Type B pancreatic cell (in vitro differentiated cells): ENCODE data around the gene NCEH1. TPM values are rescaled to one million over a fixed set of nuclear protein-coding genes. Genes with fewer than 3 reads are reported as not detected.

Source experiments
- DNase-seq: peaks from one replicate; pipeline ENCODE4 v3.0.0; 2021; ENCODE audit warnings: mixed read lengths; ENCODE audit not compliant: unreplicated experiment; ENCODE audit errors: extremely low spot score
- H3K27ac Mint-ChIP-seq: 2 replicates; pipeline ENCODE4 v1.8.0; 2021; ENCODE audit warnings: mild to moderate bottlenecking, mixed read lengths
- H3K27me3 Mint-ChIP-seq: 2 replicates; pipeline ENCODE4 v1.8.0; 2021; ENCODE audit warnings: mixed read lengths
- H3K36me3 Mint-ChIP-seq: 2 replicates; pipeline ENCODE4 v1.8.0; 2021; ENCODE audit warnings: mixed read lengths
- H3K4me1 Mint-ChIP-seq: one replicate; pipeline ENCODE4 v1.8.0; 2021; ENCODE audit warnings: mixed read lengths; ENCODE audit not compliant: unreplicated experiment
- H3K4me3 Mint-ChIP-seq: 2 replicates; pipeline ENCODE4 v1.8.0; 2021; ENCODE audit warnings: mild to moderate bottlenecking, mixed read lengths
- H3K9me3 Mint-ChIP-seq: 2 replicates; pipeline ENCODE4 v1.8.0; 2021; ENCODE audit warnings: mixed read lengths
- CTCF ChIP-seq: fragments of 200-600 bp; sonication (generic); conservative IDR thresholded peaks from 2 replicates; pipeline ENCODE4 v1.5.0; 2021; ENCODE audit warnings: antibody characterized with exemption, mild to moderate bottlenecking
- total RNA-seq: library from RNA; stranded (reverse); gene quantifications from 2 replicates; pipeline ENCODE4 v1.2.1, GENCODE V29; 2021; ENCODE audit warnings: low replicate concordance

Gene NCEH1
- total RNA-seq, 1 donor from 2014 or later = 7.0 TPM

GRCh38 chr3:172685331-172686214 lies 25.3 kb downstream of the NCEH1 start:
- peaks cover 6% of the 10 kb centered on the region for H3K4me1 Mint-ChIP-seq
- H3K27me3 Mint-ChIP-seq = no peaks in the 10 kb centered on the region
- no peak for DNase-seq
- no peaks in the 10 kb centered on the region for H3K36me3 Mint-ChIP-seq
- no peak overlapping the region for H3K4me3 Mint-ChIP-seq
- no peaks in the 10 kb centered on the region for H3K9me3 Mint-ChIP-seq
- peak overlapping the region; percentile 3 for H3K27ac Mint-ChIP-seq
- TF ChIP-seq CTCF = no peak

- no peaks in the 10 kb centered on the region for H3K9me3 Mint-ChIP-seq
- DNase-seq = no peak
- H3K36me3 Mint-ChIP-seq = no peaks in the 10 kb centered on the region
- TF ChIP-seq CTCF = no peak
- H3K27ac Mint-ChIP-seq = no peak overlapping the region
- H3K4me1 Mint-ChIP-seq = peaks cover 13% of the 10 kb centered on the region
- no peaks in the 10 kb centered on the region for H3K27me3 Mint-ChIP-seq
- no peak overlapping the region for H3K4me3 Mint-ChIP-seq
Observed at GRCh38 chr3:172680684-172681083, 30.2 kb downstream of the NCEH1 start.

- Mint-ChIP-seq H3K9me3 (no peaks in the 10 kb centered on the region), H3K27me3 (no peaks in the 10 kb centered on the region), H3K36me3 (no peaks in the 10 kb centered on the region), H3K4me1 (peaks cover 9% of the 10 kb centered on the region), H3K4me3 (no peak overlapping the region), H3K27ac (no peak overlapping the region)
- TF ChIP-seq CTCF = no peak
- DNase-seq = no peak
Observed at GRCh38 chr3:172679599-172679998, 31.3 kb downstream of the NCEH1 start.

- H3K27ac Mint-ChIP-seq = no peak overlapping the region
Observed at GRCh38 chr3:172678068-172678467, 32.8 kb downstream of the NCEH1 start.

GRCh38 chr3:172676196-172676922 lies 34.5 kb downstream of the NCEH1 start:
- no peak for DNase-seq
- H3K36me3 Mint-ChIP-seq = no peaks in the 10 kb centered on the region
- H3K27ac Mint-ChIP-seq = no peak overlapping the region

More at GRCh38 chr3:172678068-172678467, 32.8 kb downstream of the NCEH1 start:
- H3K4me1 Mint-ChIP-seq = peaks cover 9% of the 10 kb centered on the region
- H3K27me3 Mint-ChIP-seq = no peaks in the 10 kb centered on the region
- H3K4me3 Mint-ChIP-seq = peak overlapping the region; percentile 56
- H3K36me3 Mint-ChIP-seq = no peaks in the 10 kb centered on the region
- TF ChIP-seq CTCF = no peak
- H3K9me3 Mint-ChIP-seq = no peaks in the 10 kb centered on the region
- DNase-seq = no peak

More at GRCh38 chr3:172676196-172676922, 34.5 kb downstream of the NCEH1 start:
- TF ChIP-seq CTCF = no peak
- H3K4me3 Mint-ChIP-seq = no peak overlapping the region
- no peaks in the 10 kb centered on the region for H3K9me3 Mint-ChIP-seq
- H3K27me3 Mint-ChIP-seq = no peaks in the 10 kb centered on the region
- peaks cover 9% of the 10 kb centered on the region for H3K4me1 Mint-ChIP-seq
